ENCODE results near the gene KREMEN2.

Gene KREMEN2

DNA sequence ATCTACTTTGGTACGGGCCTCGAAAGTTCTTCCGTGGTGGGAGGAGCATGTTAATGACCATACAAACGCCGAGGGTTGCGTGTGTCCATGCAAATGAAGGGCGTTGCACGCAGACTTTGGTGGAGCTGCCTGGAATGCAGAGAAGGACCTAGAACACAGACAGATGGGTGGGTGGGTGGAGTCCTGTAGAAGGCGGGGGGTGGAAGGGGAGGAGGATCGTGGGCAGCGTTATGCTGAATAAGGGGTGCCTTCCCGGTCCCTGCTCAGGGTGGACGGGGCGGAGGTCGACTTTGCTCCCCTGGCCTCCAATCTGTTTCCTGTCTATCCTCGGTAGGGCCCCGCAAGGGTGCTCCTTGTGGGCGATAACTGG is 4.3 kb downstream of the KREMEN2 start:
- H2AK5ac ChIP-seq (ENCODE audit: low read length, severe bottlenecking): no peak overlapping the region
- no peak overlapping the region for H2BK120ac ChIP-seq (ENCODE audit: low read depth, low read length)
- H3K4me1 ChIP-seq (ENCODE audit: control insufficient read depth, insufficient read depth, low read depth, low read length): peaks cover 57% of the 10 kb centered on the region
- peak overlapping the region; percentile 100 for H3K4me2 ChIP-seq (ENCODE audit: low read length, poor library complexity, severe bottlenecking)
- no peak overlapping the region for H2BK15ac ChIP-seq (ENCODE audit: low read depth, poor library complexity, severe bottlenecking)
- H2AFZ ChIP-seq (ENCODE audit: low read depth, low read length): no peak overlapping the region
- H3K79me1 ChIP-seq (replicated peaks; ENCODE audit: low read length, poor library complexity, severe bottlenecking): peaks cover 11% of the 10 kb centered on the region
- no peak overlapping the region for H3K14ac ChIP-seq (ENCODE audit: low read length in 2 of 2)
- no peak overlapping the region for H3K23ac ChIP-seq (ENCODE audit: low read length in 2 of 2)
- DNase-seq: no peak
- peak overlapping the region in 1 of 2 experiments; percentile 80 for H3K4me3 ChIP-seq (ENCODE audit: insufficient read depth in 1 of 2, low read depth in 1 of 2, low read length in 2 of 2)
- no peak overlapping the region for H4K91ac ChIP-seq (ENCODE audit: low read length)
- no peak overlapping the region for H3K4ac ChIP-seq (ENCODE audit: low read depth in 1 of 2, low read length in 2 of 2)
- WGBS: 51% methylated on average over 18 of the region's 18 CpGs
- no peak overlapping the region for H2BK12ac ChIP-seq (ENCODE audit: low read length in 2 of 2)
- peaks cover 36 to 50% of the 10 kb centered on the region in 2 experiments for H3K27me3 ChIP-seq (ENCODE audit: control insufficient read depth in 1 of 2, insufficient read depth in 1 of 2, low read length in 2 of 2)
- H3K18ac ChIP-seq (ENCODE audit: low read depth in 1 of 2, low read length in 2 of 2): no peak overlapping the region
- no peak overlapping the region for H3K9ac ChIP-seq (ENCODE audit: low read length)
- H3K36me3 ChIP-seq (ENCODE audit: control insufficient read depth in 1 of 2, insufficient read depth in 2 of 2, low read depth in 1 of 2, low read length in 2 of 2): peaks cover 0 to 19% of the 10 kb centered on the region in 2 experiments
- H3K9me3 ChIP-seq (ENCODE audit: control insufficient read depth, low read length): no peaks in the 10 kb centered on the region
- H3K27ac ChIP-seq (ENCODE audit: low read length, poor library complexity, severe bottlenecking): no peak overlapping the region
- H2BK5ac ChIP-seq (ENCODE audit: low read depth, low read length, poor library complexity, severe bottlenecking): no peak overlapping the region
- H4K8ac ChIP-seq (ENCODE audit: low read length): no peak overlapping the region

GRCh38 chr16:2968738-2969544 is 4.9 kb downstream of the KREMEN2 start, which contains the start of gene PAQR4:
PAQR4 (plus strand) TSS chr16:2969348; CDS start chr16:2969675, 327 bp downstream.
- H3K14ac ChIP-seq (ENCODE audit: low read length in 2 of 2): peak within 1 kb of the TSS in 1 of 2 experiments; percentile 95
- H3K4me2 ChIP-seq (ENCODE audit: low read length, poor library complexity, severe bottlenecking): peak within 1 kb of the TSS; percentile 100
- H4K8ac ChIP-seq (ENCODE audit: low read length): no peak within 1 kb of the TSS
- H3K4ac ChIP-seq (ENCODE audit: low read depth in 1 of 2, low read length in 2 of 2): peak within 1 kb of the TSS; percentile 42 to 56
- peak within 1 kb of the TSS; percentile 44 for H2BK120ac ChIP-seq (ENCODE audit: low read depth, low read length)
- H3K4me3 ChIP-seq (ENCODE audit: insufficient read depth in 1 of 2, low read depth in 1 of 2, low read length in 2 of 2): peak within 1 kb of the TSS; percentile 80 to 83
- no peaks in the 10 kb centered on the region for H3K9me3 ChIP-seq (ENCODE audit: control insufficient read depth, low read length)
- peak within 1 kb of the TSS; percentile 48 for H3K9ac ChIP-seq (ENCODE audit: low read length)
- no peak within 1 kb of the TSS for H2BK5ac ChIP-seq (ENCODE audit: low read depth, low read length, poor library complexity, severe bottlenecking)
- peak within 1 kb of the TSS; percentile 92 for H2AFZ ChIP-seq (ENCODE audit: low read depth, low read length)
- H2BK12ac ChIP-seq (ENCODE audit: low read length in 2 of 2): no peak within 1 kb of the TSS
- H3K4me1 ChIP-seq (ENCODE audit: control insufficient read depth, insufficient read depth, low read depth, low read length): peaks cover 51% of the 10 kb centered on the region
- peak within 1 kb of the TSS in 1 of 2 experiments; percentile 99 for H3K23ac ChIP-seq (ENCODE audit: low read length in 2 of 2)
- 2% methylated on average over 94 of the region's 98 CpGs for WGBS
- peak within 1 kb of the TSS; percentile 15 for H2BK15ac ChIP-seq (ENCODE audit: low read depth, poor library complexity, severe bottlenecking)
- peaks cover 11% of the 10 kb centered on the region for H3K79me1 ChIP-seq (replicated peaks; ENCODE audit: low read length, poor library complexity, severe bottlenecking)
- H2AK5ac ChIP-seq (ENCODE audit: low read length, severe bottlenecking): no peak within 1 kb of the TSS
- H3K18ac ChIP-seq (ENCODE audit: low read depth in 1 of 2, low read length in 2 of 2): peak within 1 kb of the TSS in 1 of 2 experiments; percentile 85
- peaks cover 0 to 23% of the 10 kb centered on the region in 2 experiments for H3K36me3 ChIP-seq (ENCODE audit: control insufficient read depth in 1 of 2, insufficient read depth in 2 of 2, low read depth in 1 of 2, low read length in 2 of 2)
- peak; percentile 88 for DNase-seq
- H3K27me3 ChIP-seq (ENCODE audit: control insufficient read depth in 1 of 2, insufficient read depth in 1 of 2, low read length in 2 of 2): peaks cover 30 to 45% of the 10 kb centered on the region in 2 experiments
- no peak within 1 kb of the TSS for H3K27ac ChIP-seq (ENCODE audit: low read length, poor library complexity, severe bottlenecking)
- H4K91ac ChIP-seq (ENCODE audit: low read length): no peak within 1 kb of the TSS

DNA sequence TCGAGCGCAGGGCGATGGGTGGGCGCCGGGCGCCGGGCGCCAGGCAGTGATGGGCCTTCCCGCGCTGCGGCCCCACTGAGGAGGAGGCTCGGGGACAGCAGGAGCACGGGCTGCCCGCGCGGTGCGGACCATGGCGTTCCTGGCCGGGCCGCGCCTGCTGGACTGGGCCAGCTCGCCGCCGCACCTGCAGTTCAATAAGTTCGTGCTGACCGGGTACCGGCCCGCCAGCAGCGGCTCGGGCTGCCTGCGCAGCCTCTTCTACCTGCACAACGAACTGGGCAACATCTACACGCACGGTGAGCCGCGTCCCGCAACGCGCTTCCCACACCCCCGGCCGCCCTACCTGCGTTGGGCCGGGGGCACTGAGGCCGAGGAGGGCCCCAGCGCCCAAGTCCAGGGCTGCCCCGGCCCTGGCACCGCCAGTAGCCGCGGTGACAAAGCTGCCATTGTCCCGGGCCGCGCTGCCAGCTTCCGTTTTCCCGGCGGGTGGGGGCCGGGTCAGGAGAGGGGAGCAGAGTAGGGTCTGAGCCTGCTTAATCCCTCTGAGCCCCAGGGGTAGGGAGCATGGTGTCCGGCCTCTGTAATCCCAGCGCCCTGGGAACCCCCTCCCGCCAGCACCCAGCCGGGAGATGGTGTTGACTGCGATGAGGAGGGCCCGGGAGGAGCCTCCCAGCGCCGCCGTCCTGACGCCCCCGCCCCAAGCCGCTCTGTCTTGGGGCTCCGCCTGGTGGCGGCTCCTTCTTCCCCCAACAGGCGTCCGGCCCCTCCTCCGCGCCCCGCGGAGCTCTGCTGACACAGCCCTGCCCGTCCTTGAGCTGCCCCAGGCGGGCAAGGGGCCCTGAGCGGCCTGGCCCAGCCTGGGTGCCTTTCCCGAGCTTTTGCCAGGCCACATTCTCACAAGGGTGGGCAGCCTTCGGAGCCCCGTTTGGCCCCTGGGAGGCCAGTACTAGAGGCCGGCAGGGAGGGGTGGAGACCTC is 5.8 kb downstream of the KREMEN2 start:
- Histone ChIP-seq H2BK15ac (ENCODE audit: low read depth, poor library complexity, severe bottlenecking) (peak overlapping the region; percentile 19), H3K27me3 (ENCODE audit: control insufficient read depth in 1 of 2, insufficient read depth in 1 of 2, low read length in 2 of 2) (peaks cover 24 to 36% of the 10 kb centered on the region in 2 experiments), H2BK5ac (ENCODE audit: low read depth, low read length, poor library complexity, severe bottlenecking) (peak overlapping the region; percentile 45), H3K4ac (ENCODE audit: low read depth in 1 of 2, low read length in 2 of 2) (peak overlapping the region; percentile 42 to 56), H3K18ac (ENCODE audit: low read depth in 1 of 2, low read length in 2 of 2) (peak overlapping the region in 1 of 2 experiments; percentile 85), H3K79me1 (replicated peaks; ENCODE audit: low read length, poor library complexity, severe bottlenecking) (peaks cover 11% of the 10 kb centered on the region), H3K9me3 (ENCODE audit: control insufficient read depth, low read length) (no peaks in the 10 kb centered on the region), H2BK12ac (ENCODE audit: low read length in 2 of 2) (no peak overlapping the region), H3K36me3 (ENCODE audit: control insufficient read depth in 1 of 2, insufficient read depth in 2 of 2, low read depth in 1 of 2, low read length in 2 of 2) (peaks cover 0 to 32% of the 10 kb centered on the region in 2 experiments), H2BK120ac (ENCODE audit: low read depth, low read length) (peak overlapping the region; percentile 44), H3K27ac (ENCODE audit: low read length, poor library complexity, severe bottlenecking) (no peak overlapping the region), H3K4me2 (ENCODE audit: low read length, poor library complexity, severe bottlenecking) (peak overlapping the region; percentile 100), H2AK5ac (ENCODE audit: low read length, severe bottlenecking) (no peak overlapping the region), H3K14ac (ENCODE audit: low read length in 2 of 2) (peak overlapping the region in 1 of 2 experiments; percentile 95), H2AFZ (ENCODE audit: low read depth, low read length) (peak overlapping the region; percentile 92), H3K4me1 (ENCODE audit: control insufficient read depth, insufficient read depth, low read depth, low read length) (peaks cover 44% of the 10 kb centered on the region), H3K4me3 (ENCODE audit: insufficient read depth in 1 of 2, low read depth in 1 of 2, low read length in 2 of 2) (peak overlapping the region; percentile 80 to 83), H3K23ac (ENCODE audit: low read length in 2 of 2) (peak overlapping the region in 1 of 2 experiments; percentile 99), H4K8ac (ENCODE audit: low read length) (no peak overlapping the region), H3K9ac (ENCODE audit: low read length) (peak overlapping the region; percentile 48), H4K91ac (ENCODE audit: low read length) (no peak overlapping the region)
- DNase-seq: peak; percentile 74
- WGBS: 2% methylated on average over 56 of the region's 83 CpGs

Data from mesenchymal stem cell (in vitro differentiated cells and primary cell).